Measurements from ENCODE around the gene YPEL5.

Gene YPEL5

GRCh38 chr2:30203156-30203555, 56.3 kb downstream of the YPEL5 start:
- DNase-seq (ENCODE audit: low spot score) = no peak
- no peak for FAIRE-seq

- FAIRE-seq (no peak), DNase-seq (ENCODE audit: low spot score) (no peak)
These were observed 57.5 kb downstream of the YPEL5 start for GRCh38 chr2:30204281-30204680.

DNA sequence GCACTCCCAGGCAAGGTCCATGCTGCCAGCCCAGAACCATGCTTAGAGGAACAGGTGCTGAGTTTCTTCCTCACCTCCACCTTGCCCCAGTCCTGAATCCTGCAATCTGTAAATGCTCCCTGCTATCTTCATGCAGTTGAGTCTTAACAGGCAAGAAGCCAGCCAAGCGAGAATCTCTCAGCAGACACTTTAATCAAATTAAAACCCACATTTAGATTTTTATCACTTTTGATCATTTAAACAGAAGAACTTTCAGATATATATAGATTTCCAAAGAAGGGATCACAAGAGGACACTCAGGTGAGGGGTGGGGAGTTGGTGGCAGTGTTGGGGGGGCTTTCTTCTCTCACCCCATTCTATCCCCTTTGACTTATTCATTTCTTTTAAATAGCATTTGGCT, 58.6 kb downstream of the YPEL5 start:
- no peak for DNase-seq (ENCODE audit: low spot score)
- no peak for FAIRE-seq

GRCh38 chr2:30206461-30207430, 59.9 kb downstream of the YPEL5 start:
- no peak for FAIRE-seq
- DNase-seq (ENCODE audit: low spot score) = no peak

- peak; percentile 78 for DNase-seq (ENCODE audit: low spot score)
- peak; percentile 32 for FAIRE-seq
These were observed 61.6 kb downstream of the YPEL5 start for GRCh38 chr2:30208453-30208852.

DNA sequence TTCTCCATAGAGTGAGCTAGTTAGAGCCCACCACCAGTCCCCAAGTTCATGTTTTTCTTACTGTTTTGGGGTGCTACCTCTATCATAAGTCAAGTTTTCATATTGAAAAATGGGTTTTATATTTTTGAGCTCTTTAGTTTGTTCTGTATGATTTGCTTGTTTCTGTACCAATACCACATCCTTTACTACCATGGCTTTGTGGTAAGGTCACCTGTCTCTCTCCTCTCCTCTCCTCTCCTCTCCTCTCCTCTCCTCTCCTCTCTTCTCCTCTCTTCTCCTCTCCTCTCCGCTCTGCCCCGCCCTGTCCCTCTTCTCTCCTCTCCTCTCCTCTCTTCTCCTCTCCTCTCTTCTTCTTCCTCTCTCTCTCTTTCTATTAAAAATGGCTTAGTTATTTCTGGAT, 62.4 kb downstream of the YPEL5 start:
- no peak for DNase-seq (ENCODE audit: low spot score)
- FAIRE-seq = no peak

Data from urothelium cell line (cell line).